Endothelial cell of umbilical vein (primary cell): ENCODE measurements around the gene HYPK. TPM values are rescaled to one million over a fixed set of nuclear protein-coding genes. Genes with fewer than 3 reads are reported as not detected.

ENCODE experiments used
- BruUV-seq: library from RNA; stranded (reverse); fragments of 400-500 nt; replicated peaks from 2 replicates; lab custom pipeline; 2021; lab: Mats Ljungman, UMichigan
- CTCF ChIA-PET: fragments of 300-600, 350-600 bp; sonication (Branson Sonifier 250); formaldehyde crosslinking; loops from one replicate; lab custom pipeline; 2021; ENCODE audit warnings: antibody characterized with exemption, inconsistent platforms; lab: Charles Lee
- POLR2A ChIA-PET: fragments of 300-600, 350-600 bp; sonication (Branson Sonifier 250); formaldehyde crosslinking; loops from one replicate; lab custom pipeline; 2021; ENCODE audit warnings: antibody characterized with exemption, inconsistent platforms; lab: Charles Lee
- DNase-seq: peaks from one replicate; pipeline ENCODE4 v3.0.0-alpha.2; 2011; ENCODE audit warnings: low read depth, low spot score
- FAIRE-seq: peaks from 2 replicates; lab custom pipeline; 2011; peaks lifted over from hg19 to GRCh38; lab: Jason Lieb, UNC
- H2AFZ ChIP-seq: 2 replicates; pipeline ENCODE4 v1.6.0; 2012; ENCODE audit warnings: low read depth, low read length, control low read depth, inconsistent platforms
- H3K27ac ChIP-seq: 2 replicates; pipeline ENCODE4 v1.5.1; 2011; ENCODE audit warnings: low read depth, mild to moderate bottlenecking, control low read depth, low read length, moderate library complexity; ENCODE audit not compliant: insufficient read depth
- H3K27me3 ChIP-seq, 2 experiments: 2 replicates each; pipeline versions ENCODE4 v1.6.0 to v1.6.1; 2011; ENCODE audit warnings: low read length in 2 of 2, mixed read lengths in 1 of 2; ENCODE audit not compliant: control insufficient read depth in 2 of 2, insufficient read depth in 2 of 2
- H3K36me3 ChIP-seq, 2 experiments: 2 replicates in 1 of 2; 3 replicates in 1 of 2; pipeline ENCODE4 v1.5.1; 2011; ENCODE audit warnings: low read length in 2 of 2, mild to moderate bottlenecking in 1 of 2, moderate library complexity in 1 of 2; ENCODE audit not compliant: control insufficient read depth in 2 of 2, insufficient read depth in 2 of 2; ENCODE audit errors: extremely low read depth in 1 of 2
- H3K4me1 ChIP-seq: 3 replicates; pipeline ENCODE4 v1.5.1; 2011; ENCODE audit warnings: mild to moderate bottlenecking, low read length; ENCODE audit not compliant: control insufficient read depth, insufficient read depth; ENCODE audit errors: extremely low read depth
- H3K4me2 ChIP-seq: 2 replicates; pipeline ENCODE4 v1.6.1; 2011; ENCODE audit warnings: low read length, control low read depth, mixed read lengths; ENCODE audit not compliant: insufficient read depth
- H3K4me3 ChIP-seq, 3 experiments: fragments of 200-600 bp in 1 of 3; sonication (generic), shearing (Covaris generic) in 1 of 3; replicated peaks in 1 of 3; 2 replicates each; pipeline ENCODE4 v1.5.1; 2011 to 2016; ENCODE audit warnings: control low read depth in 3 of 3, low read length in 3 of 3, mild to moderate bottlenecking in 2 of 3, inconsistent platforms in 1 of 3, low read depth in 1 of 3, moderate library complexity in 1 of 3; ENCODE audit not compliant: insufficient read depth in 1 of 3
- H3K79me2 ChIP-seq: 2 replicates; pipeline ENCODE4 v1.6.0; 2012; ENCODE audit warnings: low read length, inconsistent platforms; ENCODE audit not compliant: control insufficient read depth, insufficient read depth
- H3K9ac ChIP-seq: replicated peaks from 2 replicates; pipeline ENCODE3; 2011; ENCODE audit warnings: low read length, control low read depth; ENCODE audit not compliant: insufficient read depth; ENCODE audit errors: extremely low read depth
- H3K9me1 ChIP-seq: replicated peaks from 3 replicates; pipeline ENCODE4 v1.6.0; 2011; ENCODE audit warnings: mild to moderate bottlenecking, low read length; ENCODE audit not compliant: control insufficient read depth, insufficient read depth; ENCODE audit errors: extremely low read depth
- H3K9me3 ChIP-seq: replicated peaks from 2 replicates; pipeline ENCODE4 v1.5.1; 2012; ENCODE audit warnings: low read length, inconsistent platforms; ENCODE audit not compliant: control insufficient read depth, insufficient read depth
- H4K20me1 ChIP-seq: replicated peaks from 2 replicates; pipeline ENCODE3; 2011; ENCODE audit warnings: mild to moderate bottlenecking, low read length; ENCODE audit not compliant: control insufficient read depth, insufficient read depth; ENCODE audit errors: extremely low read depth
- CTCF ChIP-seq, 2 donors: IDR thresholded peaks; 1 replicate in 1 of 2; 2 replicates in 1 of 2; pipeline ENCODE4 v1.5.1; 2011; ENCODE audit warnings: low read length in 2 of 2, mild to moderate bottlenecking in 2 of 2, moderate library complexity in 2 of 2, control low read depth in 1 of 2, inconsistent platforms in 1 of 2, low read depth in 1 of 2; ENCODE audit not compliant: insufficient read depth in 1 of 2; ENCODE audit errors: extremely low read depth in 1 of 2
- EZH2 ChIP-seq: IDR thresholded peaks from 2 replicates; pipeline ENCODE4 v1.6.1; 2012; ENCODE audit warnings: borderline replicate concordance, low read depth, mild to moderate bottlenecking, moderate library complexity, low read length, inconsistent platforms; ENCODE audit not compliant: severe bottlenecking
- GATA2 ChIP-seq: IDR thresholded peaks from 2 replicates; pipeline ENCODE4 v1.7.0; 2011; ENCODE audit warnings: low read depth, mild to moderate bottlenecking, moderate library complexity, mixed read lengths, low read length; ENCODE audit not compliant: insufficient read length, insufficient read depth
- JUN ChIP-seq: IDR thresholded peaks from 2 replicates; pipeline ENCODE4 v1.6.1; 2011; ENCODE audit warnings: borderline replicate concordance, low read depth; ENCODE audit not compliant: insufficient read length, insufficient read depth
- MYC ChIP-seq: IDR thresholded peaks from one replicate; pipeline ENCODE4 v1.6.1; 2011; ENCODE audit warnings: mild to moderate bottlenecking, low read depth, low read length
- POLR2A ChIP-seq: IDR thresholded peaks from 2 replicates; pipeline ENCODE4 v1.6.1; 2012; ENCODE audit warnings: low read depth, mild to moderate bottlenecking, control low read depth, low read length
- POLR2AphosphoS5 ChIP-seq: IDR thresholded peaks from 2 replicates; pipeline ENCODE4 v1.6.1; 2012; ENCODE audit warnings: low read depth, mild to moderate bottlenecking, control low read depth, low read length, moderate library complexity; ENCODE audit not compliant: insufficient read depth
- dilution Hi-C: fragments of 300-500 bp; cut with MboI; formaldehyde crosslinking; loops from one replicate; pipeline ENCODE4 v1.15.0; 2019; ENCODE audit warnings: low sequenced_read_pairs; ENCODE audit not compliant: extremely low pct_ligation_motif_present
- intact Hi-C: fragments of 100-400 bp; cut with micrococcal nuclease; formaldehyde crosslinking; loops from one replicate; pipeline ENCODE4 v1.10.0; 2022
- polyA plus RNA-seq, 4 experiments: library from polyadenylated mRNA; depleted of rRNA in 3 of 4; stranded (reverse) in 3 of 4; unstranded in 1 of 4; fragments of >200 nt; gene quantifications; 2 replicates each; pipeline versions ENCODE4 v1.2.1 to v1.2.3, GENCODE V29; 2011 to 2012; ENCODE audit warnings: missing spikeins in 1 of 4
- total RNA-seq: library from RNA; stranded (reverse); gene quantifications from 2 replicates; pipeline ENCODE4 v1.2.3, GENCODE V29; 2021

Gene HYPK
- total and polyA plus RNA-seq, 2 donors (not counting 3 experiments of a cell fraction or from before 2014, with no cell fraction given) = 5.2 to 17.8 TPM

DNA sequence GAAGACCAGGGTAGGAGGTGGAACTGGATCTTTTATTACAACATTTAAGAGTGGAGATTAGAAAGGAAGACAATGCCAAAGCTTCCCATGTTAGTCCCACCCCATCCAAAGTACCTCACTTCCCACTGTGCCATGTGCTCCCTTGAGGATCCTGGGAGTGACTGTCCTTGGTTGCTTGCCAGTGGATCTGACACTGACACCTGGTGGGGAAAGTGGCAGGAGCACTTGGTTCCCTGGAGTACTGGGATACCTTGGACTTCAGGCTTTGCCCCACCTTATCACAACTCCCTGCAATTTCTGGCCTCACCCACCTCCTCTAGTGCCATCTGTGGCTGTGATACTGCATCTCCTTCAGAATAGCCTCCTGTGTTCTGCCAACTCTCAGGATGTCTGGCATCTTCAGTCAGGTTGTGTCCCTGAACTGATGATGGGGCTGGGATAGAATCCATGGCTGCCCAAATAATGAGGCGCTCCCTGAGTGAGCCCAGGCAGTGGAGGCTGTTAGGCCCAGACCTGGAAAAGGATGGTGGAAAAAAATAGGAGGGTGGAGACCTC is 24.9 kb upstream of the HYPK start:
- Histone ChIP-seq H3K9me1 (no peaks in the 10 kb centered on the region), H3K27me3 (no peaks in the 10 kb centered on the region), H3K79me2 (no peaks in the 10 kb centered on the region), H3K9ac (no peak overlapping the region), H2AFZ (no peak overlapping the region), H3K27ac (no peak overlapping the region), H3K4me3 (no peak overlapping the region), H3K36me3 (peaks cover 16 to 23% of the 10 kb centered on the region in 2 experiments), H3K4me1 (peaks cover 3% of the 10 kb centered on the region), H3K4me2 (no peak overlapping the region), H4K20me1 (no peaks in the 10 kb centered on the region), H3K9me3 (no peaks in the 10 kb centered on the region)
- no TSS peak for BruUV-seq
- ChIA-PET POLR2A (interaction anchor here (0.6 kb wide), 1 partner anchor 15 kb away, joined by 4 read pairs; no protein-coding TSS in a partner anchor), CTCF (interaction anchor here (1.9 kb wide), 1 partner anchor 17 kb away, joined by 12 read pairs; the partner anchor contains the start of gene SERF2)
- DNase-seq (peak; percentile 45), FAIRE-seq (peak; percentile 61)
- dilution Hi-C loops (no loop called here), intact Hi-C loops (no loop called here)
- TF ChIP-seq POLR2A (no peak), EZH2 (no peak), POLR2AphosphoS5 (no peak), JUN (no peak), CTCF (IDR thresholded peaks at IDR 0.05; ENCODE audit: extremely low read depth in 1 of 2, insufficient read depth in 1 of 2, low read depth in 1 of 2, low read length in 2 of 2) (peak; percentile 14 to 33), MYC (no peak), GATA2 (no peak)
